ENCODE results near the gene MICAL3.
A peak's percentile ranks its signal among the peaks of the same experiment; 100 is the strongest.

Gene MICAL3

DNA sequence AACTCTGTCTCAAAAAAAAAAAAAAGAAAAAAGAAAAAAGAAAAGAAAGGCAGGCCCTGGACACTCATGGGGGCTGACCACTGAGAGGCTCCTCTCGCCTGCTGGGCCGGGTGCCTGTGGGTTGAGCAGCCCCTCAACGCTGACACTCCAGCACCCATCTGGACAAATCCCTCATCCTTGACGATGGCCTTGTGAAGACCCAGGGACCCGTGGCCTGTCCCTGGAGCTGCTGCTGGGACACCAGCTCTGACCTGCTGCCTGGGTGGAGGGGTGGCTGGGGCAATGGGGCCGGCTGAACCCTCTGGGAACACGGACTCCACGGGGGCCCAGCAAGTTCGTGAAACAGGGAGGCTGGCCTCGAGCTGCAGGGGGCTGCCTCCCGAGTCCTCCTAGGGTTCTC is 239.6 kb downstream of the MICAL3 start:
- no peak for DNase-seq

DNA sequence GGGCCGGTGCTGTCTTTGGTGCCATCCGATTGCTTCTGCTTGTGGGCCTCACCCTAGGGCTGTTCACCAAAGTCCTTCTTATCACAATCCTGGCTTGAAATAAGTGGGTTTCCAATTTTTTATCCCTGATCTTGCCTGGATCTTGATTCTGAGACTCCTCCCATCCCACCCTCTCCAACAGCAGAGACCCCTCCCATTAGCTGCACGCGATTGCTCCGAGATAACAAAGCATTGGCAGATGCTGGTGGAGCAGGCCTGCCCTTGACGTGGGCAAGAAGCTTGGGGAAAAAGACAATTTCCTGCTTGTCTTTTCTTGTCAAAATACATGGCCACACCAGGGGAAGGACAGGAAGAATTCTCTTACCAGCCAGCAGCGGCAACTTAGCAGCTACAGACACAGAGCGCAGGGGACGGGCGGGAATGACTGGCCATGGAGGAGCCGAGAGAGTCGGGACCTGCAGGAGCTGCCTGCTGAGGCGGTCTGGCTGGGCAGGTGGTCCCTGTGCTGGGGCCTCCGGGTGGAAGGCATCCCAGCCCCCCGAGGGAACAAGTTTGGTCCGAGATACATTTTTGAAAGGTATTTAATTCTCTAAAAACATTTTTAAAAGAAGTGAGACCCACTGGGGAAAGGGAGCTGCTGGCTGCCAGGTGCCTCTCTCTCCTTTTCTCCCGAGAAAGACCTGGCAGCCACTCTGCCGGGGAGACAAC is 240.4 kb downstream of the MICAL3 start:
- DNase-seq = no peak

- no peak for DNase-seq
These were observed 241.0 kb downstream of the MICAL3 start for GRCh38 chr22:17783312-17783711.

- no peak for DNase-seq
These were observed 241.7 kb downstream of the MICAL3 start for GRCh38 chr22:17782621-17783020.

DNA sequence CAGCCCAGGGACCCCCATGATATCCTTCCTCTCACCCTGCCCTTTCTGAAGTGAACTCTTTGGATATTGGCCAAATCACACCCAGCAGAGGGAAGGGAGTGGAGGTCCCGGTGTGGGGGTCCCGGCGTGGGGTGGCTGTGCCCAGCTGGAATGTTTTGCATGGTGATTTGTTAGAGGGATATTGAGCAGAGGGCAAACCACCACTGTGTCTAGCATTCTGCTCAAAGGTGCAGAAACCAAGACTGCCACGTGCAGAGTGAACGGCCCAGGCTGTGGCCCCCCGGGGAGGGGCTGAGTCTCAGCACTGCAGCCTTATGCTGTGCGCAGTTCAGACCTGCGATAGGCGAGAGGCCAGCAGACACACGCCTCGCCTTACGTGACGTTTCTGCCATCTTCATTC is 242.2 kb downstream of the MICAL3 start:
- DNase-seq = no peak

DNA sequence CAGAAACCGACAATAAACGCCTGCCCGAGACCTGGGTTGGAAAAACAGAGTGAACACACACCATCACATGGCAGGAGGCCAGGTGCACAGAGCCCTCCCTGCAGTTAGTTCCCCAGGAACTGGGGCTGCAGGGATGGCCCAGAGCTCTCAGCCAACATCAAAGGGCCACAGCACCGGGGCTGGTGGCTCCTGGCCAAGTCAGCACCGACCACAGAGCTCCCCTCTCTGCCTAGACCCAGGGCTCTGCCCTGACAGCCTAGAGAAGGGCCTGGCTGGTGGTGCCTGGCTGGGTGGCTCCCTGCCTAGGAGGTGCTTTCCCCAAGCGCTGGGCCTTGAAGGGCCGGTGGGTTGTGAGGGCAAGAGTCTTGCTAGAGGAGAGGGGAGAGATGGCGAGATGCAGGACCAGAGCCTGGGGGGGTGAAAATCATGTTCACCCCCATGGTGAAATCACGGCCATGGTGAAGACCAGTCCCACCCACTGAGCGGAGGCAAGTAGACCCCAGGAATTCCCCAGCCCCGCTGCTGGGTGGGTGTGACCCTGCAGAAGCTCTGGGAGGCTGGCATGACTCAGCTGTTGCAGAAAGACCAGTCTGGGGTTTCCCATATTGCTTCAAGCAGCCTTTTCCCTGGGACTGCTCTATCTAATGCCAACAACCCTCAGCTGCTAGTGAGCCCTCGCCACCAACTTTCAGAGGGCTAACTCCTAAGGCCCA is 242.9 kb downstream of the MICAL3 start:
- DNase-seq = peak; percentile 59

GRCh38 chr22:17780741-17781318 is 243.5 kb downstream of the MICAL3 start:
- DNase-seq = no peak

GRCh38 chr22:17780116-17780740 is 244.1 kb downstream of the MICAL3 start:
- DNase-seq = no peak

GRCh38 chr22:17779286-17780115 is 244.9 kb downstream of the MICAL3 start:
- DNase-seq = no peak

GRCh38 chr22:17778412-17778976 is 245.9 kb downstream of the MICAL3 start:
- no peak for DNase-seq

DNA sequence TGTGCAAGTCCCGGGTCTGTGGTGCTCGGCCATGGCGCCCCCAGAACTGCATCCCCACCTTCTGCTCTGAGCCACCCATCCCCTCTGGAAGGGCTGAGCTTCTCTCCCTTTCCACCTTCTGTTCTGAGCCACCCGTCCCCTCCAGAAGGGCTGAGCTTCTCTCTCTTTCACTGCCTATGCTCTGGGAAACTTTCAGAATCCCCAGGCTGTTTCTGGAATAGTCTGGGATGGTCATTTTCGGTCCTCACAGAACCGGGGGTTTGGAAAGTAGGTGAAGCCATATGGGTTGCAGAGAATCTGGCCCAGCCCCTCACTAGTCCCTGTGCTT is 246.7 kb downstream of the MICAL3 start:
- no peak for DNase-seq

- no peak for DNase-seq
These were observed 247.2 kb downstream of the MICAL3 start for GRCh38 chr22:17777005-17777716.

DNA sequence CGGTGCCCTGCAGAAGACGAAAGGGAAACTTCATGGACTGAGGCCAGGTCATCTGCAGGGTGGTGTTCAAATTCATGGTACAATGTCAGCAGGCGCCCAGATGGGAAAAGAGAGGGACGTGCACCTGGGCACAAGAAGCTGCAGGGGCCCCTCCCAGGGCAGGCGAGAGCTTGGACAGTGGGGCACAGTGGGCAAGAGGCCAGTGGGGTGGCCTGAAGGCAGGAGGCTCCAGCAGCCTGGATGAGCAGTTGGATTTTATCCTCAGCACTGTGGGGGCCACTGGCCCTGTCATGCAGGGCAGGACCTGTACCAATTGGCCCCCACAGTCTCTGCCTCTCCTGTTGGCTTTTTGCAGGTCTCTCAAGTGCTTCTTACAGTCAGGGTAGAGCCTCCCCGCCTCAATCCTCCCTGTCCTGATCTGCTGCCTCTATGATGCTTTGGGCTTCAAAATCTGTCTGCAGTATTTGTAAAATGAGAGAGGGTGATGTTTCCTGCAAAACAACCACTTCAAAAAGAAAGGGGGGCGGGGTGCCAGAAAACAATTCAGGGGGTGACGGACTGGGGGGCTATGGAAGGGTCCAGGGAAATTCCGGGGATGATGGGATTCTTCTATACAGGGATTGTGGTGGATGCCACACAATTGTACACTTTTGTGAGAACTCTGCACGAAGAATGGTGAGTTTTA is 248.4 kb downstream of the MICAL3 start:
- DNase-seq = no peak

GRCh38 chr22:17774926-17775685 is 249.3 kb downstream of the MICAL3 start:
- DNase-seq = no peak

GRCh38 chr22:17774206-17774925 is 250.0 kb downstream of the MICAL3 start, which contains the start of gene BID:
TSS of gene BID (minus strand) at chr22:17774469. CDS start at chr22:17750116, 24,353 bp downstream.
- no peak for DNase-seq

DNA sequence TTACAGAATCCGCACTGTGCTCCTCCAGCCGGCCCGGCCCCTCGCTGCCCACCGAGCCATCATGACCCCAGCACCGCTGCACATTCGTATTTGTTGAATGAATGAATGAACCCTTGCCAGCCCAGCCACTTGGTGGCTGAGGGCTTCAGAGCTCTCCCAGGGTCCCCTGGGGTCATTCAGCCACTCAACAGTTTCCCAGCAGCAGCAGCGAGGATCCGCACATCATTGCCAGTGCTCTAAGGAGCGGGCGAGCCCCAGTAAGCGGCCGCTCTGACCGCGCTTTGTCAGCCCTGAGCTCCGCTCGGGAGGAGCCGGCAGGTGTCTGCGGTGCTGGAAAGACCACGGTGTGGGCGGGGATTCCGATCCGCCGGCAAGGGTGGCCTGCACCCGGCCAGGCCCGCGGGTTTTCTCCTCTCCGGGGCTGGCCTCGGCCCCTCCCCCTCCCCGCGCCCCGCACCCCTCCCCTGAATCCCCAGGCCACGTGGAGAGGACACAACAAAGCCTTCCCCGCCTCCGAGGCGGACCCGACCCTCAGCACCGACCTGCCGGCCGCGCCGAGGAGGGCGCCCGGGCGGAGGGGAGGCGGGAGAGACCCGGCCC is 250.7 kb downstream of the MICAL3 start:
- no peak for DNase-seq

GRCh38 chr22:17772958-17773605 is 251.3 kb downstream of the MICAL3 start:
- DNase-seq = no peak

GRCh38 chr22:17772249-17772957 is 252.0 kb downstream of the MICAL3 start:
- no peak for DNase-seq

Data from T1000 (cell line).